H9 (cell line): Measurements from ENCODE around the gene TADA1. TPM values are rescaled to one million over a fixed set of nuclear protein-coding genes. Genes with fewer than 3 reads are reported as not detected.

Experiments used
- DNase-seq: peaks from one replicate; pipeline ENCODE4 v3.0.0-alpha.2; 2017
- H2AFZ ChIP-seq: one replicate; pipeline ENCODE4 v1.6.1; 2013; ENCODE audit warnings: mild to moderate bottlenecking, low read length, control low read depth, moderate library complexity
- H2AK5ac ChIP-seq: 2 replicates; pipeline ENCODE4 v1.6.1; 2013; ENCODE audit warnings: low read length, control low read depth, mixed read lengths; ENCODE audit not compliant: insufficient read length
- H2BK120ac ChIP-seq: one replicate; pipeline ENCODE4 v1.6.1; 2013; ENCODE audit warnings: low read depth, mild to moderate bottlenecking, low read length, control low read depth, inconsistent platforms; ENCODE audit not compliant: poor library complexity, severe bottlenecking
- H2BK12ac ChIP-seq: 2 replicates; pipeline ENCODE4 v1.6.1; 2013; ENCODE audit warnings: low read length, control low read depth, mixed read lengths, low read depth; ENCODE audit not compliant: insufficient read length
- H2BK15ac ChIP-seq: 2 replicates; pipeline ENCODE4 v1.6.1; 2013; ENCODE audit warnings: low read depth, low read length, control low read depth
- H2BK20ac ChIP-seq: one replicate; pipeline ENCODE4 v1.6.1; 2013; ENCODE audit warnings: low read depth, mild to moderate bottlenecking, low read length, control low read depth, inconsistent platforms; ENCODE audit not compliant: poor library complexity, severe bottlenecking
- H2BK5ac ChIP-seq: 2 replicates; pipeline ENCODE4 v1.6.1; 2013; ENCODE audit warnings: low read length, control low read depth, mixed read lengths; ENCODE audit not compliant: insufficient read length
- H3K14ac ChIP-seq: 2 replicates; pipeline ENCODE4 v1.6.1; 2013; ENCODE audit warnings: low read length, control low read depth; ENCODE audit not compliant: insufficient read depth
- H3K18ac ChIP-seq: 2 replicates; pipeline ENCODE4 v1.6.1; 2013; ENCODE audit warnings: low read depth, mild to moderate bottlenecking, mixed read lengths, low read length, control low read depth; ENCODE audit not compliant: insufficient read length
- H3K23ac ChIP-seq: 2 replicates; pipeline ENCODE4 v1.6.1; 2013; ENCODE audit warnings: low read length, control low read depth, mixed read lengths, low read depth; ENCODE audit not compliant: insufficient read length
- H3K23me2 ChIP-seq: 2 replicates; pipeline ENCODE4 v1.6.1; 2013; ENCODE audit warnings: low read depth, mild to moderate bottlenecking, mixed read lengths, low read length, control low read depth; ENCODE audit not compliant: insufficient read length, poor library complexity, severe bottlenecking
- H3K27ac ChIP-seq: 2 replicates; pipeline ENCODE4 v1.5.1; 2013; ENCODE audit warnings: low read length, control low read depth, mixed read lengths, low read depth; ENCODE audit not compliant: insufficient read length
- H3K27me3 ChIP-seq: 2 replicates; pipeline ENCODE4 v1.6.1; 2013; ENCODE audit warnings: low read length, control low read depth, inconsistent platforms; ENCODE audit not compliant: insufficient read depth
- H3K4ac ChIP-seq: 2 replicates; pipeline ENCODE4 v1.6.1; 2013; ENCODE audit warnings: low read depth, mild to moderate bottlenecking, control low read depth, inconsistent platforms, low read length, moderate library complexity
- H3K4me1 ChIP-seq: 2 replicates; pipeline ENCODE4 v1.6.1; 2013; ENCODE audit warnings: low read length, control low read depth, inconsistent platforms; ENCODE audit not compliant: insufficient read depth
- H3K4me2 ChIP-seq: 2 replicates; pipeline ENCODE4 v1.6.1; 2013; ENCODE audit warnings: low read length, control low read depth, mixed read lengths; ENCODE audit not compliant: insufficient read length, insufficient read depth
- H3K56ac ChIP-seq: 2 replicates; pipeline ENCODE4 v1.6.1; 2013; ENCODE audit warnings: low read depth, mild to moderate bottlenecking, mixed read lengths, low read length, control low read depth; ENCODE audit not compliant: insufficient read length
- H3K79me1 ChIP-seq: 2 replicates; pipeline ENCODE4 v1.6.1; 2013; ENCODE audit warnings: low read depth, mild to moderate bottlenecking, moderate library complexity, low read length, control low read depth, inconsistent platforms; ENCODE audit not compliant: insufficient read depth, poor library complexity, severe bottlenecking
- H3K79me2 ChIP-seq: 2 replicates; pipeline ENCODE4 v1.6.1; 2013; ENCODE audit warnings: low read length, control low read depth, inconsistent platforms; ENCODE audit not compliant: insufficient read depth
- H3K9ac ChIP-seq: 2 replicates; pipeline ENCODE4 v1.6.1; 2013; ENCODE audit warnings: low read length, control low read depth, mixed read lengths; ENCODE audit not compliant: insufficient read length; ENCODE audit errors: extremely low read depth
- H3K9me3 ChIP-seq: one replicate; pipeline ENCODE4 v1.6.1; 2013; ENCODE audit warnings: low read depth, low read length, inconsistent platforms; ENCODE audit not compliant: control insufficient read depth
- H3T11ph ChIP-seq: one replicate; pipeline ENCODE4 v1.6.1; 2013; ENCODE audit warnings: mild to moderate bottlenecking, low read length, control low read depth, inconsistent platforms
- H4K20me1 ChIP-seq: one replicate; pipeline ENCODE4 v1.6.1; 2013; ENCODE audit not compliant: control insufficient read depth, insufficient read length, insufficient read depth
- H4K5ac ChIP-seq: 2 replicates; pipeline ENCODE4 v1.6.1; 2013; ENCODE audit warnings: low read depth, mild to moderate bottlenecking, mixed read lengths, low read length, control low read depth; ENCODE audit not compliant: insufficient read length
- H4K8ac ChIP-seq: replicated peaks from 2 replicates; pipeline ENCODE4 v1.6.1; 2013; ENCODE audit warnings: low read length, control low read depth, mixed read lengths, low read depth; ENCODE audit not compliant: insufficient read length
- H4K91ac ChIP-seq: 2 replicates; pipeline ENCODE4 v1.6.1; 2013; ENCODE audit warnings: low read depth, mild to moderate bottlenecking, moderate library complexity, mixed read lengths, low read length, control low read depth; ENCODE audit not compliant: insufficient read length
- H3K27ac Mint-ChIP-seq, 3 experiments: 2 replicates in 2 of 3; 3 replicates in 1 of 3; pipeline ENCODE4 v1.8.0; 2020 to 2021; ENCODE audit warnings: mixed read lengths in 3 of 3, mild to moderate bottlenecking in 1 of 3, moderate library complexity in 1 of 3
- H3K27me3 Mint-ChIP-seq: 2 replicates; pipeline ENCODE4 v1.8.0; 2021; ENCODE audit warnings: low read depth, mild to moderate bottlenecking, moderate library complexity, mixed read lengths
- H3K36me3 Mint-ChIP-seq, 3 experiments: 2 replicates in 2 of 3; 3 replicates in 1 of 3; pipeline ENCODE4 v1.8.0; 2020 to 2021; ENCODE audit warnings: low read depth in 3 of 3, mixed read lengths in 3 of 3; ENCODE audit not compliant: insufficient read depth in 1 of 3
- H3K4me1 Mint-ChIP-seq, 2 experiments: 2 replicates each; pipeline ENCODE4 v1.8.0; 2020; ENCODE audit warnings: mixed read lengths in 2 of 2
- H3K4me3 Mint-ChIP-seq, 2 experiments: 2 replicates in 1 of 2; 3 replicates in 1 of 2; pipeline ENCODE4 v1.8.0; 2020 to 2021; ENCODE audit warnings: mild to moderate bottlenecking in 2 of 2, mixed read lengths in 2 of 2, moderate library complexity in 1 of 2
- H3K9me3 Mint-ChIP-seq, 2 experiments: 2 replicates in 1 of 2; 3 replicates in 1 of 2; pipeline ENCODE4 v1.8.0; 2020; ENCODE audit warnings: mild to moderate bottlenecking in 2 of 2, mixed read lengths in 2 of 2, moderate library complexity in 1 of 2
- CTCF ChIP-seq: fragments of 200-600 bp; sonication (generic); conservative IDR thresholded peaks from 3 replicates; pipeline ENCODE4 v1.8.0; 2021; ENCODE audit warnings: antibody characterized with exemption, mild to moderate bottlenecking
- WGBS: extraction: QIAGEN DNeasy Blood & Tissue Kit; methylation state at CpG from one replicate; pipeline ENCODE4 v1.1.7; 2013; ENCODE audit warnings: missing lambda C conversion rate, low lambda C conversion rate, mixed read lengths; ENCODE audit not compliant: insufficient read length; ENCODE audit errors: extremely low coverage; 5-methylcytosine and 5-hydroxymethylcytosine counted together
- total RNA-seq: library from RNA; stranded (reverse); gene quantifications from 2 replicates; pipeline ENCODE4 v1.2.1, GENCODE V29; 2021

TADA1 gene
- total RNA-seq, 1 experiment from 2014 or later, result 20.7 TPM

GRCh38 chr1:166869318-166870099 lies 6.6 kb downstream of the TADA1 start:
- peaks cover 13 to 14% of the 10 kb centered on the region in 2 experiments for H3K4me1 Mint-ChIP-seq
- no peak overlapping the region for H3K27ac Mint-ChIP-seq
- no peak overlapping the region for H2BK120ac ChIP-seq
- no peaks in the 10 kb centered on the region for H3K4me1 ChIP-seq
- H3K23me2 ChIP-seq, result no peaks in the 10 kb centered on the region
- H3K23ac ChIP-seq, result no peak overlapping the region
- H3K27me3 Mint-ChIP-seq, result no peaks in the 10 kb centered on the region
- no peak overlapping the region for H3K4me3 Mint-ChIP-seq
- no peak overlapping the region for H4K8ac ChIP-seq
- no peaks in the 10 kb centered on the region for H3K9me3 ChIP-seq
- H2BK12ac ChIP-seq, result no peak overlapping the region
- no peak for DNase-seq
- no peak overlapping the region for H3K14ac ChIP-seq
- H3K9me3 Mint-ChIP-seq, result no peaks in the 10 kb centered on the region
- H3K79me1 ChIP-seq, result peaks cover 5% of the 10 kb centered on the region
- no CpG with 5 or more reads among the region's 3 CpGs for WGBS
- H3K4me2 ChIP-seq, result no peak overlapping the region
- no peaks in the 10 kb centered on the region for H3K27me3 ChIP-seq
- H4K20me1 ChIP-seq, result no peaks in the 10 kb centered on the region
- no peak overlapping the region for H2BK20ac ChIP-seq
- H3T11ph ChIP-seq, result no peak overlapping the region
- H3K56ac ChIP-seq, result no peak overlapping the region
- H3K27ac ChIP-seq, result no peak overlapping the region
- no peak overlapping the region for H2AK5ac ChIP-seq
- no peak overlapping the region for H3K18ac ChIP-seq
- TF ChIP-seq CTCF, result no peak
- H2BK15ac ChIP-seq, result no peak overlapping the region
- no peak overlapping the region for H3K9ac ChIP-seq
- H4K5ac ChIP-seq, result no peak overlapping the region
- peaks cover 12% of the 10 kb centered on the region; the same call in 1 of the 2 replicates for H3K79me2 ChIP-seq
- H4K91ac ChIP-seq, result no peak overlapping the region
- no peak overlapping the region for H2AFZ ChIP-seq
- H2BK5ac ChIP-seq, result no peak overlapping the region
- H3K36me3 Mint-ChIP-seq, result peaks cover 23 to 54% (median 45%) of the 10 kb centered on the region in 3 experiments
- H3K4ac ChIP-seq, result no peak overlapping the region
